GM19328 (cell line): ENCODE data around the gene LRIG2.
"Not testable (repeated sequence)": the region's sequence is repeated elsewhere in the genome, so short reads cannot be mapped to it uniquely, and the experiment has no call there.

Experiments
- ATAC-seq: cut with Tn5 transposase; IDR thresholded peaks from one replicate; pipeline ENCODE4 v1.9.1; 2021; ENCODE audit warnings: mild to moderate bottlenecking, moderate library complexity; ENCODE audit not compliant: unreplicated experiment

LRIG2 gene

GRCh38 chr1:113124366-113124765, 51.4 kb downstream of the LRIG2 start:
- no peak for ATAC-seq

- ATAC-seq: no peak
Measured at GRCh38 chr1:113125517-113125916, 52.5 kb downstream of the LRIG2 start.

GRCh38 chr1:113126207-113126606, 53.2 kb downstream of the LRIG2 start:
- no peak for ATAC-seq

GRCh38 chr1:113128116-113128515, 55.1 kb downstream of the LRIG2 start:
- no peak for ATAC-seq

- no peak for ATAC-seq
Measured at GRCh38 chr1:113129529-113130185, 56.7 kb downstream of the LRIG2 start.

DNA sequence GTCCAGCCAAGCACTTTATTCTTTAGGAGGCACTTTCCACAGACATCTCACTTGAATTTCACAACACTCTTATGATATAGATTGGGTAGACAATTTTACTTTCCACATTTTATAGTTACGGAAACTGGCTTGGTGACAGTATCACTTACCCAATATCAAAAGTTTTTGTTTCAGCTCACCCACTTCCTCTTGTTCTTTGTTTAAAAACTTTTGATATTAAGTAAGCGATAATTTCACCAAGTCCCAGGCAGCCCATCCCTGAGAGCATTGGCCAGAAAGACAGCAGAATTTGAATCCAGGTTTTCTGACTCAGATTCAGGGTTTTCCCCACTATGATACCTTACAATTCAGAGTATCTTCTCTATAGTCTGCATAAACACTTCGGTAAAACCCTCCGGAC, 60.0 kb downstream of the LRIG2 start:
- no peak for ATAC-seq

- no peak for ATAC-seq
Measured at GRCh38 chr1:113133759-113134158, 60.8 kb downstream of the LRIG2 start.

DNA sequence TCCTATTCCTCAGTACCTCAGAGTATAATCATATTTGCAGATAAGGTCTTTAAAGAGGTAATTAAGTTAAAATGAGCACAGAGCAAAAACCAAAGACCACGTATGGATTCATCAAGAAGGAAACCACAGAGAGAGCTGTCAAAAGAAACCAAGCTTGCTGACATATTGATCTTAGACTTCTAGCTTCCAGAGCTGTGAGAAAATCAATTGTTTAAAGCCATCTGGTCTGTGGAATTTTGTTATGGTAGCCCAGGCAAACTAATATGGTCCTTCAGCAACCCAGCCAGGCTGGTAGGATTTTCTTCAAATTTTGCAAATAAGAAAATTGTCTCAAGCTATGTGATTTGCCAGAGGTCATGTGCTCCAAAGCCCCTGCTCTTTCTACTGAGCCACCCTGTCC, 62.5 kb downstream of the LRIG2 start:
- no peak for ATAC-seq

- no peak for ATAC-seq
Measured at GRCh38 chr1:113136476-113136875, 63.5 kb downstream of the LRIG2 start.

- no peak for ATAC-seq
Measured at GRCh38 chr1:113137563-113137962, 64.6 kb downstream of the LRIG2 start.

DNA sequence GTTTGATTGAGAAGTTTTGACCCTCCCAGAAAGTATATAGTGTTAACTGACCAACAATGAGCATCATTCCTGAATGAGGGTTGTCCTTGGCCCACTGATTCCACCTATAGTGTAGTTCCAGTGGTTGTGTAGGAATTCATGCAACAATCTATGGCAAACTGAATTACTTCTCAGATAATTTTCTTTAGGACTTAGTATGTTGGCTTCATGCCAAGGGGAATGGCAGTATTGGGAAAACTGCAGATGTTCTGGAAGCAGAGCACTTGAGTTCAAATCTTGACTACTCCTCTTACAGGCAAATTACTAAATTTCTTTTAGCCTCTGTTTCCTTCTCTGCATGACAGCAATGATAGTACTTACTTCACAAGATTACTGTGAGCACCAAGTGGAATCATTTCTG, 65.8 kb downstream of the LRIG2 start:
- no peak for ATAC-seq

GRCh38 chr1:113140176-113140575, 67.2 kb downstream of the LRIG2 start:
- no peak for ATAC-seq

DNA sequence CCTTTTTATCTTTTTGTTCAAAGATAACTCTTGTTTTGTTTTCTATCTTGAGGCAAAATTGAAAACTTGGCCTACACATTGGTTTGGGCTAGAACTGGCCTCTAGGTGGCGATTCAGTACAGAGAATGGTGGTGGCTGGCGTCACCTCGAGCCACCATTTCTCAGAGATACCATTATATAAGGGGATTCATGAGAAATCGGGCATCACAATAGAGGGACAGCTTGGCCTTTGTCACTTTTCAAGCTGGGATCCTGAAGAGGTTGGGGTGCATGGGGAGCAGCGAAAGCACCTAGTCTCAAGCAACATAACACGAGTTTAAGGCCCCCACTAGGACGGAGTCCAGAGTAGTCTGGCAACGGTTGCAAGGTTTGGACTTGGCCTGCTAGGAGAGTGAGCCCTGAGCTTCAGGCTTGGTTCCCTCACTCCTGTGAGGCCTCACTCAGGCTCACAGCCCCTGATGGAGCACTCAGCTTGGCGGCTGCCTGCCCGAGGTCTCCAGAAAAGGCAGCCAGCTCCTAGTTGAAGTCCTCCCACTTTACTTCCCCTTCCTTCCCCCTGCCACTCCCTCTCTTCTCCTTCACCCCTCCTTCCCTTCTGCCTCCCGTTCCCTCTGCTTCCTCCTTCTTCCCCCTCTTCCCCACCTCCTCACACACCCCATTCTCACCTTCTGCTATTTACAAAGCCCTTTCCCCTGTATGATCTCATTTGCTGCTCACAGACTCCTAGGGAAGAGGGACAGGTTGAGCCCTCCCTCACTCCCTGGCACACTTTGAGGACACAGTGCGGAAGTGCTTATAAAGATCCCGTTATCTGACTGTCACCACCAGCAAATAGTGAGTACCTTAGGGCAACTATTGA, 67.8 kb downstream of the LRIG2 start:
- ATAC-seq: no peak

GRCh38 chr1:113141650-113142473, 68.9 kb downstream of the LRIG2 start:
- ATAC-seq: no peak

- no peak for ATAC-seq
Measured at GRCh38 chr1:113142791-113143190, 69.8 kb downstream of the LRIG2 start.

GRCh38 chr1:113146242-113147072, 73.5 kb downstream of the LRIG2 start:
- ATAC-seq: no peak

GRCh38 chr1:113147073-113147625, 74.2 kb downstream of the LRIG2 start:
- ATAC-seq: no peak

DNA sequence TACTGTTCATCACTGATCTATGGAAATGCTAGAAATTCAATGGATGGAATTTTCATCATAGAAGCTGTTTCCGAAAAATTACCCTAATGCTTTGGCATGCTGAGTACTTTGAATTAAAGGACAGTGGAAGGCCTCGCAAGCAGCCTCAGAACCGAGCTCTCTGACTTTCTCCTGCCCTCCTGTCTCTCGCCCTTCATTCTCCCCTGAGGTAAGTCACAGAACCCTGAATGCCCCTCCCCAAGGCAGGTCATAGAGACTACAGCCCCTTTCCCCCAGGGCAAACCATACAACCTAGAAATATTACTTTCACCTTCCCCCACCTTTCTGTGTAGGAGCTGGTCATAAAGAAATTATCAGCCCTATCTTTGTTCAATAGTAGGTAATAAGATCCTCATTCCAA, 74.8 kb downstream of the LRIG2 start:
- no peak for ATAC-seq

DNA sequence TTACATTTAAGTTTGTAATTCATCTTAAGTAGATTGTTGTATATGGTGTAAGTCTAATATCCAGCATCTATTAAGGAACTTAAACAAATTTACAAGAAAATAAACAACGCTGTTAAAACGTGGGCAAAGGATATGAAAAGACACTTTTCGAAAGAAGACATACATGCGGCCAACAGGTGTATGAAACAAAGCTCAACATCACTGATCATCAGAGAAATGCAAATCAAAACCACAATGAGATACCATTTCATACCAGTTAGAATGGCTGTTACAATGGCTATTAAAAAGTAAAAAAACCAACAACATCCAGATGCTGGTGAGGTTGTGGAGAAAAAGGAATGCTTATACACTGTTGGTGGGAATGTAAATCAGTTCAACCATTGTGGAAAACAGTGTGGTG, 77.5 kb downstream of the LRIG2 start:
- ATAC-seq: not testable (repeated sequence)

- no peak for ATAC-seq
Measured at GRCh38 chr1:113153116-113153803, 80.3 kb downstream of the LRIG2 start.
